NCI-H82 treated with DMSO at 0.1 percent for 48 hours (cell line): Measurements from ENCODE around the gene INO80E.
"Not testable (repeated sequence)": the region's sequence is repeated elsewhere in the genome, so short reads cannot be mapped to it uniquely, and the experiment has no call there.

Experiments used
- DNase-seq: peaks from one replicate; lab custom pipeline; 2025; ENCODE audit not compliant: unreplicated experiment; lab: John Stamatoyannopoulos, UW

The INO80E gene

GRCh38 chr16:29995911-29996765 lies at the start of gene INO80E:
TSS of gene INO80E (plus strand) at chr16:29996241. CDS start at chr16:29996311, 70 bp downstream.
- peak; percentile 78 for DNase-seq

- no peak for DNase-seq
These were observed 48.1 kb upstream of the INO80E start for GRCh38 chr16:29947897-29948296.

- DNase-seq, result no peak
These were observed 45.1 kb upstream of the INO80E start for GRCh38 chr16:29950806-29951461.

- no peak for DNase-seq
These were observed 44.2 kb upstream of the INO80E start for GRCh38 chr16:29951625-29952365.

GRCh38 chr16:29958756-29959155 lies 37.3 kb upstream of the INO80E start:
- DNase-seq, result no peak

- peak; percentile 20 for DNase-seq
These were observed 36.7 kb upstream of the INO80E start for GRCh38 chr16:29959293-29959692.

GRCh38 chr16:29959821-29960220 lies 36.2 kb upstream of the INO80E start:
- not testable (repeated sequence) for DNase-seq

GRCh38 chr16:29961127-29961478 lies 34.9 kb upstream of the INO80E start:
- peak; percentile 95 for DNase-seq

GRCh38 chr16:29961479-29962343 lies 34.3 kb upstream of the INO80E start, which contains the start of gene TMEM219:
TSS of gene TMEM219 (plus strand) at chr16:29962079. CDS start at chr16:29963144, 1,065 bp downstream.
- peak; percentile 43 for DNase-seq

- no peak for DNase-seq
These were observed 33.6 kb upstream of the INO80E start for GRCh38 chr16:29962344-29962994.

GRCh38 chr16:29963021-29963743 lies 32.9 kb upstream of the INO80E start:
- DNase-seq, result no peak

GRCh38 chr16:29968205-29968604 lies 27.8 kb upstream of the INO80E start:
- no peak for DNase-seq

GRCh38 chr16:29971304-29971703 lies 24.7 kb upstream of the INO80E start:
- no peak for DNase-seq

GRCh38 chr16:29972500-29972899 lies 23.5 kb upstream of the INO80E start:
- DNase-seq, result no peak

GRCh38 chr16:29972992-29973383 lies 23.1 kb upstream of the INO80E start:
- DNase-seq, result no peak

- DNase-seq, result peak; percentile 92
These were observed 22.4 kb upstream of the INO80E start, which contains the start of gene TAOK2 for GRCh38 chr16:29973384-29974246. TSS of gene TAOK2 (plus strand) at chr16:29973868. CDS start at chr16:29977773, 3,905 bp downstream.

GRCh38 chr16:29974291-29975133 lies 21.5 kb upstream of the INO80E start:
- no peak for DNase-seq
